Stimulated activated CD4-positive, alpha-beta T cell treated with anti-CD3 and anti-CD28 coated beads, Interleukin-4, amount 100 ng/mL, for 24 hours (primary cell): ENCODE data around the gene SNX22.

Source experiments
- DNase-seq: peaks from one replicate; pipeline ENCODE4 v3.0.0-alpha.2; 2020

Gene SNX22

GRCh38 chr15:64134345-64134829, 17.1 kb upstream of the SNX22 start:
- DNase-seq = no peak

- DNase-seq = no peak
These were observed 15.2 kb upstream of the SNX22 start for GRCh38 chr15:64136347-64136746.

GRCh38 chr15:64137226-64137833, 14.2 kb upstream of the SNX22 start:
- no peak for DNase-seq

GRCh38 chr15:64138331-64138941, 13.1 kb upstream of the SNX22 start:
- no peak for DNase-seq

GRCh38 chr15:64141798-64142512, 9.6 kb upstream of the SNX22 start:
- no peak for DNase-seq

- DNase-seq = no peak
These were observed 8.3 kb upstream of the SNX22 start for GRCh38 chr15:64143276-64143675.

GRCh38 chr15:64144192-64144564, 7.4 kb upstream of the SNX22 start:
- DNase-seq = no peak

- no peak for DNase-seq
These were observed 6.8 kb upstream of the SNX22 start for GRCh38 chr15:64144565-64145281.

GRCh38 chr15:64146041-64146440, 5.5 kb upstream of the SNX22 start:
- no peak for DNase-seq

- DNase-seq = no peak
These were observed 5.0 kb upstream of the SNX22 start for GRCh38 chr15:64146520-64146884.

GRCh38 chr15:64146885-64147681, 4.4 kb upstream of the SNX22 start:
- DNase-seq = no peak

GRCh38 chr15:64148168-64148567, 3.4 kb upstream of the SNX22 start:
- DNase-seq = no peak

- DNase-seq = no peak
These were observed 3.0 kb upstream of the SNX22 start for GRCh38 chr15:64148581-64148980.

- no peak for DNase-seq
These were observed 2.1 kb upstream of the SNX22 start for GRCh38 chr15:64149424-64149823.

GRCh38 chr15:64149893-64150578, 1.5 kb upstream of the SNX22 start:
- DNase-seq = no peak

- no peak for DNase-seq
These were observed 1.2 kb downstream of the SNX22 start for GRCh38 chr15:64152507-64153387.

- DNase-seq = peak; percentile 93
These were observed 2.2 kb downstream of the SNX22 start for GRCh38 chr15:64153480-64154367.

GRCh38 chr15:64155802-64156651, 4.5 kb downstream of the SNX22 start:
- DNase-seq = no peak
